SK-N-MC (cell line): ENCODE measurements around the gene FFAR1.

Experiments
- EZH2 ChIP-seq: fragments of 200-600 bp; sonication (generic); IDR thresholded peaks from one replicate; pipeline ENCODE4 v1.6.1; 2017; ENCODE audit warnings: antibody characterized with exemption
- FOXP2 ChIP-seq: optimal IDR thresholded peaks from 2 replicates; pipeline ENCODE3; 2011; ENCODE audit warnings: mild to moderate bottlenecking, moderate library complexity; ENCODE audit not compliant: insufficient read depth; ENCODE audit errors: extremely low read length, control extremely low read depth
- POLR2AphosphoS5 ChIP-seq: IDR thresholded peaks from 2 replicates; pipeline ENCODE4 v1.6.1; 2012; ENCODE audit warnings: mild to moderate bottlenecking, low read depth, low read length, borderline replicate concordance

DNA sequence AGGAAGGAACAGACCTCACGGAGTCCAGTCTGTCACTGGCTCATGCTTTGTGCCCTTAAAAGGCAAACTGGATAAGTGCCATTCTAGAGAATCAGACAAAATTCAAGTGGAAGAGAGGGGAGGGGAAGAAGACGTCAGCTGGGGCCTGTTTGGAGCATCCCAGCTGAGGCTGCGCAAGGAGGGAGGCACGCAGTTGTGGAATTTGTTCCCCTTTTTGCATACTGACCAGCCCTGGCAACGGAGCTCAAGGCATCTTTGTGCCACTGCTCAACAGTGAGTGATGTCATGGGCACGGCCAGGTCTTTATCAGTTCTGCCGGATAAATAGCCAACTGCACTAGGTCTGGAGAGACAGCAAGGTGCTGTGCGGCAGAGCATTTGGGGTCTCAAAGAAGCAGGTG lies 23.0 kb downstream of the FFAR1 start, which contains the start of gene GPR42:
- no peak for TF ChIP-seq POLR2AphosphoS5
- no peak for TF ChIP-seq EZH2
- no peak for TF ChIP-seq FOXP2
